ENCODE results near the gene DDX17.
A peak's percentile ranks its signal among the peaks of the same experiment; 100 is the strongest.

Gene DDX17
- 1,665 to 1,807 reads per million in 2 donors for total RNA-seq

- DNase-seq: peak; percentile 64
These were observed at the start of gene DDX17 for GRCh38 chr22:38506118-38506962. TSS of gene DDX17 (minus strand) at chr22:38506311.

GRCh38 chr22:38554281-38554680 is 48.2 kb upstream of the DDX17 start:
- DNase-seq: no peak

GRCh38 chr22:38549101-38549894 is 43.2 kb upstream of the DDX17 start:
- DNase-seq: no peak

- DNase-seq: no peak
These were observed 34.6 kb upstream of the DDX17 start for GRCh38 chr22:38540701-38541100.

- no peak for DNase-seq
These were observed 25.3 kb upstream of the DDX17 start for GRCh38 chr22:38531251-38531938.

GRCh38 chr22:38524429-38524828 is 18.3 kb upstream of the DDX17 start:
- no peak for DNase-seq

GRCh38 chr22:38523479-38523878 is 17.4 kb upstream of the DDX17 start:
- DNase-seq: no peak

GRCh38 chr22:38523029-38523428 is 16.9 kb upstream of the DDX17 start:
- DNase-seq: no peak

GRCh38 chr22:38519453-38520250 is 13.5 kb upstream of the DDX17 start:
- DNase-seq: no peak

GRCh38 chr22:38518620-38519019 is 12.5 kb upstream of the DDX17 start:
- no peak for DNase-seq

- no peak for DNase-seq
These were observed 7.0 kb upstream of the DDX17 start for GRCh38 chr22:38513063-38513462.

GRCh38 chr22:38510416-38510970 is 4.4 kb upstream of the DDX17 start:
- DNase-seq: no peak

- DNase-seq: no peak
These were observed 482 bp downstream of the DDX17 start for GRCh38 chr22:38505541-38506117.

- DNase-seq: no peak
These were observed 1.2 kb downstream of the DDX17 start for GRCh38 chr22:38504731-38505540.

- DNase-seq: no peak
These were observed 3.1 kb downstream of the DDX17 start for GRCh38 chr22:38503021-38503420.

- no peak for DNase-seq
These were observed 4.1 kb downstream of the DDX17 start for GRCh38 chr22:38501797-38502672.

GRCh38 chr22:38497869-38498268 is 8.2 kb downstream of the DDX17 start:
- no peak for DNase-seq

GRCh38 chr22:38494939-38495338 is 11.2 kb downstream of the DDX17 start:
- DNase-seq: no peak

GRCh38 chr22:38494498-38494897 is 11.6 kb downstream of the DDX17 start:
- no peak for DNase-seq
